K562 (cell line): ENCODE results near the gene ZNF816. TPM values are rescaled to one million over a fixed set of nuclear protein-coding genes. Genes with fewer than 3 reads are reported as not detected.

ENCODE experiments used
- ATAC-seq: fragments of 200-7000 bp; cut with Tn5 transposase; 3 replicates; pipeline ENCODE4 v1.9.1; 2020; ENCODE audit warnings: moderate library complexity
- BruUV-seq: library from RNA; stranded (reverse); fragments of 400-500 nt; replicated peaks from 2 replicates; lab custom pipeline; 2021; lab: Mats Ljungman, UMichigan
- CTCF ChIA-PET: fragments of 300-600 bp; formaldehyde crosslinking; extraction: SDS; loops from one replicate; lab custom pipeline; 2021; ENCODE audit warnings: low intra/inter-chr PET ratio; lab: Yijun Ruan, JAX
- POLR2A ChIA-PET: fragments of 300-600, 350-650 bp; sonication (Branson Sonifier 250); formaldehyde crosslinking; extraction: SDS; loops from one replicate; lab custom pipeline; 2021; ENCODE audit warnings: antibody characterized with exemption, inconsistent platforms; lab: Yijun Ruan, JAX
- DNase-seq, 4 experiments: peaks; one replicate each; pipeline versions ENCODE4 v3.0.0 to v3.0.0-alpha.2; 2011 to 2018; ENCODE audit warnings: low spot score in 3 of 4, mixed read lengths in 3 of 4; ENCODE audit errors: extremely low read depth in 1 of 4
- FAIRE-seq: peaks from 2 replicates; lab custom pipeline; 2011; peaks lifted over from hg19 to GRCh38; lab: Jason Lieb, UNC
- H2AFZ ChIP-seq: 2 replicates; pipeline ENCODE4 v1.6.0; 2011; ENCODE audit warnings: low read depth, low read length, control low read depth, inconsistent platforms
- H3K27ac ChIP-seq: fragments of 200-600 bp; 3 replicates; pipeline ENCODE4 v1.8.0; 2011; ENCODE audit warnings: low read depth, mild to moderate bottlenecking, control low read depth, inconsistent platforms, low read length, moderate library complexity, mixed read lengths; ENCODE audit errors: extremely low read depth
- H3K27me3 ChIP-seq, 2 experiments: fragments of 300-600 bp in 1 of 2; 2 replicates in 1 of 2; 3 replicates in 1 of 2; pipeline versions ENCODE4 v1.6.0 to v1.8.0; 2011; ENCODE audit warnings: inconsistent platforms in 2 of 2, low read length in 2 of 2, mild to moderate bottlenecking in 1 of 2, mixed read lengths in 1 of 2, moderate library complexity in 1 of 2; ENCODE audit not compliant: control insufficient read depth in 2 of 2, insufficient read depth in 2 of 2
- H3K36me3 ChIP-seq: fragments of 300-600 bp; 3 replicates; pipeline ENCODE4 v1.8.0; 2011; ENCODE audit warnings: mild to moderate bottlenecking, low read length, inconsistent platforms; ENCODE audit not compliant: control insufficient read depth, insufficient read depth
- H3K4me1 ChIP-seq, 2 experiments: fragments of 200-600 bp in 1 of 2; replicated peaks in 1 of 2; 2 replicates in 1 of 2; 3 replicates in 1 of 2; pipeline versions ENCODE4 v1.5.1 to v1.8.0; 2011; ENCODE audit warnings: inconsistent platforms in 2 of 2, low read length in 2 of 2, mild to moderate bottlenecking in 1 of 2, mixed read lengths in 1 of 2, moderate library complexity in 1 of 2; ENCODE audit not compliant: control insufficient read depth in 2 of 2, insufficient read depth in 2 of 2
- H3K4me2 ChIP-seq: 2 replicates; pipeline ENCODE4 v1.6.1; 2011; ENCODE audit warnings: low read length, control low read depth, inconsistent platforms, mixed read lengths; ENCODE audit not compliant: insufficient read depth
- H3K4me3 ChIP-seq: fragments of 200-600 bp; sonication (generic), shearing (Covaris generic); 2 replicates; pipeline ENCODE4 v1.5.1; 2016; ENCODE audit warnings: control low read depth, inconsistent platforms
- H3K79me2 ChIP-seq: fragments of 200-600 bp; 3 replicates; pipeline ENCODE4 v1.8.0; 2011; ENCODE audit warnings: low read length, inconsistent platforms; ENCODE audit not compliant: control insufficient read depth, insufficient read depth
- H3K9ac ChIP-seq, 2 experiments: 2 replicates each; pipeline versions ENCODE4 v1.6.0 to v1.6.1; 2011; ENCODE audit warnings: low read depth in 2 of 2, low read length in 2 of 2, control low read depth in 1 of 2, inconsistent platforms in 1 of 2, mild to moderate bottlenecking in 1 of 2, mixed read lengths in 1 of 2; ENCODE audit not compliant: insufficient read depth in 1 of 2
- H3K9me1 ChIP-seq: one replicate; pipeline ENCODE4 v1.6.0; 2011; ENCODE audit warnings: inconsistent platforms, mild to moderate bottlenecking, low read length, moderate library complexity; ENCODE audit not compliant: control insufficient read depth, insufficient read depth
- H3K9me3 ChIP-seq: replicated peaks from 2 replicates; pipeline ENCODE4 v1.5.1; 2011; ENCODE audit warnings: low read depth, low read length, inconsistent platforms; ENCODE audit not compliant: control insufficient read depth, insufficient read depth
- H4K20me1 ChIP-seq: replicated peaks from 2 replicates; pipeline ENCODE4 v1.6.1; 2011; ENCODE audit warnings: low read length, inconsistent platforms, mixed read lengths; ENCODE audit not compliant: control insufficient read depth, insufficient read depth
- ZBTB11 ChIP-seq, 3 experiments: fragments of 200-800 bp in 1 of 3; fragments of 250-450 bp in 1 of 3; fragments of 450-650 bp in 1 of 3; sonication (Bioruptor Pico) in 1 of 3; sonication (Bioruptor generic) in 1 of 3; formaldehyde crosslinking in 1 of 3; IDR thresholded peaks; 2 replicates each; pipeline versions ENCODE4 v1.6.1 to v1.8.0; 2016 to 2022; ENCODE audit warnings: mild to moderate bottlenecking in 2 of 3, missing genetic modification characterization in 2 of 3, missing compliant biosample characterization in 1 of 3, moderate library complexity in 1 of 3
- ZNF239 ChIP-seq: fragments of 250-450 bp; sonication (Bioruptor Pico); IDR thresholded peaks from 2 replicates; pipeline ENCODE4 v1.4.0; 2020; ENCODE audit warnings: mild to moderate bottlenecking
- ZNF436 ChIP-seq: fragments of 250-450, 450-650 bp; sonication (Bioruptor Pico); formaldehyde crosslinking; IDR thresholded peaks from 2 replicates; pipeline ENCODE4 v1.7.0; 2020; ENCODE audit warnings: mild to moderate bottlenecking
- WGBS: fragments of 100-300 bp; shearing (Covaris generic); methylation state at CpG from one replicate; pipeline ENCODE4 v1.1.6; 2016; ENCODE audit warnings: low coverage, mixed read lengths; ENCODE audit not compliant: insufficient coverage; ENCODE audit errors: missing lambda C conversion rate; 5-methylcytosine and 5-hydroxymethylcytosine counted together
- in situ Hi-C: fragments of 300-500 bp; cut with MboI; formaldehyde crosslinking; loops from 4 replicates; pipeline ENCODE4 v1.15.0; 2018; ENCODE audit warnings: inconsistent platforms, mixed read lengths
- intact Hi-C: fragments of 100-400 bp; cut with micrococcal nuclease; formaldehyde crosslinking; loops from 2 replicates; pipeline ENCODE4 v1.14.2; 2022
- polyA plus RNA-seq, 8 experiments: library from polyadenylated mRNA; depleted of rRNA in 4 of 8; stranded (reverse) in 5 of 8; unstranded in 3 of 8; fragments of >200 nt; fragmentation: Nextera tagmentation in 2 of 8; fragmentation: Illumina TruSeq in 1 of 8; extraction: Ambion mirVana in 2 of 8; extraction: Trizol in 1 of 8; gene quantifications; 2 replicates each; pipeline versions ENCODE4 v1.2.1 to v1.2.3, GENCODE V29; 2011 to 2014; ENCODE audit warnings: inconsistent platforms in 1 of 8, missing spikeins in 1 of 8
- total RNA-seq, 7 experiments: library from RNA; depleted of rRNA in 6 of 7; stranded (reverse); fragments of >200 nt in 6 of 7; fragmentation: Illumina TruSeq in 2 of 7; extraction: Trizol in 2 of 7; gene quantifications; 2 replicates each; pipeline versions ENCODE4 v1.2.1 to v1.2.3, GENCODE V29; 2011 to 2021; ENCODE audit warnings: low replicate concordance in 1 of 7

The ZNF816 gene
- total and polyA plus RNA-seq, 9 of the 15 experiments (the other 6 are each of a cell fraction or from before 2014, with no cell fraction given), result 8.6 to 23.4 (median 13.0) TPM

GRCh38 chr19:52917531-52917930, 45.1 kb downstream of the ZNF816 start:
- ATAC-seq (no peak), DNase-seq (no peak), FAIRE-seq (no peak)
- Histone ChIP-seq H3K79me2 (peaks cover 32% of the 10 kb centered on the region), H3K27me3 (no peaks in the 10 kb centered on the region), H3K9me1 (no peaks in the 10 kb centered on the region), H3K27ac (no peak overlapping the region), H4K20me1 (no peaks in the 10 kb centered on the region), H3K36me3 (peaks cover 62% of the 10 kb centered on the region; the same call in 2 of the 3 replicates), H3K4me1 (peaks cover 0 to 5% of the 10 kb centered on the region in 2 experiments; a peak in 2 of 5 replicates), H3K9ac (no peak overlapping the region), H2AFZ (no peak overlapping the region), H3K4me2 (no peak overlapping the region), H3K9me3 (no peaks in the 10 kb centered on the region; the same call in 1 of the 2 replicates), H3K4me3 (no peak overlapping the region)
- in situ Hi-C loops (no loop called here), intact Hi-C loops (no loop called here)
- 98% methylated on average over 5 of the region's 5 CpGs for WGBS
- POLR2A ChIA-PET, result no interaction called here
- CTCF ChIA-PET, result no interaction called here
- TSS peak; percentile 12 for BruUV-seq
- no peak for TF ChIP-seq ZNF239
- TF ChIP-seq ZNF436 (CRISPR knock-in tag), result no peak
- no peak for TF ChIP-seq ZBTB11 (CRISPR knock-in tag; IDR thresholded peaks at IDR 0.05)
